ENCODE measurements around the gene CCDC57. TPM values are rescaled to one million over a fixed set of nuclear protein-coding genes. Genes with fewer than 3 reads are reported as not detected.

CCDC57 gene
- total RNA-seq, 1 donor from 2014 or later = 57.9 TPM

DNA sequence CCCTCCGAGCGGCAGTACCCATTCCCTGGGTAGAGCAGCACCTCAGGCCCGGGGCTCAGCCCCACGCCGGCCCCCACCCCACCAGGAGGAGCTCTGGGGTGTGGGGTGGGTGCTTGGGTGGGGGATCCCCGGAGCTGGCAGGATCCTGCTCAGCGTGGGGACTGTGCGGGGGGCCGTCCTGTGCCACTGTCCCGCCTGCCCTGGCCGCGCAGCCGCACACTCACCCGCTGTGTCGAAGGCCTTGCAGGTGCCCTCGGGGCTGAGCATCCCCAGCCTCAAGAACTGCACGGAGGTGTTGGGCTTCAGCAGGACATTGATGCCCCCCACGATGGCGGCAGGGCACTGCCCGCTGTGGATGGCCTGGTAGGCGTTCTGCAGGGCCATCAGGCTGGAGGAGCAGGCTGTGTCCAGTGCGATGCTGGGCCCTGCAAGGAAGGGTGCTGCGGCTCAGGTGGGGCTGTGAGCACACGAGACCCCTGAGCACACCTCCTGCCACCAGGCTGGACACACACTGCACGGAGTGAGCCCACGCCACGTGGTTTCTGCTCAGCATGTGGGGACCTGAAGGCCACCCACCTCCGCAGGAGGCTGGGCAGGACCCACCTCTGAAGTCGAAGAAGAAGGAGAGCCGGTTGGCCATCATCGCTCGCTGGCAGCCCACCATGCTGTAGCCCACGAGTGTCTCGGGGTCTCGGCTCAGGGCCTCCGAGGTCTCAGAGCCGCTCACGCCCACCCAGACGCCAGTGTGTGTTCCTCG, 119.5 kb downstream of the CCDC57 start:
- TF ChIP-seq, protein P1, sequence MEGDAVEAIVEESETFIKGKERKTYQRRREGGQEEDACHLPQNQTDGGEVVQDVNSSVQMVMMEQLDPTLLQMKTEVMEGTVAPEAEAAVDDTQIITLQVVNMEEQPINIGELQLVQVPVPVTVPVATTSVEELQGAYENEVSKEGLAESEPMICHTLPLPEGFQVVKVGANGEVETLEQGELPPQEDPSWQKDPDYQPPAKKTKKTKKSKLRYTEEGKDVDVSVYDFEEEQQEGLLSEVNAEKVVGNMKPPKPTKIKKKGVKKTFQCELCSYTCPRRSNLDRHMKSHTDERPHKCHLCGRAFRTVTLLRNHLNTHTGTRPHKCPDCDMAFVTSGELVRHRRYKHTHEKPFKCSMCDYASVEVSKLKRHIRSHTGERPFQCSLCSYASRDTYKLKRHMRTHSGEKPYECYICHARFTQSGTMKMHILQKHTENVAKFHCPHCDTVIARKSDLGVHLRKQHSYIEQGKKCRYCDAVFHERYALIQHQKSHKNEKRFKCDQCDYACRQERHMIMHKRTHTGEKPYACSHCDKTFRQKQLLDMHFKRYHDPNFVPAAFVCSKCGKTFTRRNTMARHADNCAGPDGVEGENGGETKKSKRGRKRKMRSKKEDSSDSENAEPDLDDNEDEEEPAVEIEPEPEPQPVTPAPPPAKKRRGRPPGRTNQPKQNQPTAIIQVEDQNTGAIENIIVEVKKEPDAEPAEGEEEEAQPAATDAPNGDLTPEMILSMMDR (IDR thresholded peaks at IDR 0.05) = no peak
- H3K9me3 Mint-ChIP-seq (ENCODE audit: unreplicated experiment) = no peaks in the 10 kb centered on the region
- peaks cover 5% of the 10 kb centered on the region for H3K36me3 Mint-ChIP-seq (ENCODE audit: unreplicated experiment)
- no peaks in the 10 kb centered on the region for H3K27me3 Mint-ChIP-seq (ENCODE audit: unreplicated experiment)
- H3K27ac Mint-ChIP-seq (ENCODE audit: unreplicated experiment) = no peak overlapping the region
- no peak for DNase-seq (ENCODE audit: extremely low spot score, unreplicated experiment)
- H3K4me1 Mint-ChIP-seq (ENCODE audit: unreplicated experiment) = peaks cover 14% of the 10 kb centered on the region
- no peak overlapping the region for H3K4me3 Mint-ChIP-seq (ENCODE audit: unreplicated experiment)

DNA sequence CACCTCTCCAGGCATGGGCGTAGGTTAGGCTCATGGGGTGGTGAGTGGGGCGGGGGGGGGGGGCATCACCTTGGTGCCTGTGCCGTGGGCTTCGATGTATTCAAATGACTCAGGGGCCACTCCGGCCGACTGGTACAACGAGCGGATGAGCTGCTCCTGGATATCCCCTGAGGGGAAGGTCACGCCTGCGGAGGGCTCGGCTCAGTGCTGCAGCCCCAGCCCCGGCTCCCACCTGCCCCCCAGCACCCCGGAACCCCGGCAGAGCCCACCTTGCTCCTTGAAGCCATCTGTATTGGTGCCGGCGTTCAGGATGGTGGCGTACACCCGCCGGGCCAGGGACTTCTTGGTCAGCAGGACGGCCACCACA, 120.0 kb downstream of the CCDC57 start:
- no peaks in the 10 kb centered on the region for H3K27me3 Mint-ChIP-seq (ENCODE audit: unreplicated experiment)
- H3K4me3 Mint-ChIP-seq (ENCODE audit: unreplicated experiment) = no peak overlapping the region
- no peak overlapping the region for H3K27ac Mint-ChIP-seq (ENCODE audit: unreplicated experiment)
- peaks cover 9% of the 10 kb centered on the region for H3K36me3 Mint-ChIP-seq (ENCODE audit: unreplicated experiment)
- no peak for DNase-seq (ENCODE audit: extremely low spot score, unreplicated experiment)
- TF ChIP-seq, protein P1 (IDR thresholded peaks at IDR 0.05) = no peak
- H3K4me1 Mint-ChIP-seq (ENCODE audit: unreplicated experiment) = peaks cover 14% of the 10 kb centered on the region
- no peaks in the 10 kb centered on the region for H3K9me3 Mint-ChIP-seq (ENCODE audit: unreplicated experiment)

- H3K4me1 Mint-ChIP-seq (ENCODE audit: unreplicated experiment) = peaks cover 14% of the 10 kb centered on the region
- TF ChIP-seq, protein P1 (IDR thresholded peaks at IDR 0.05) = no peak
- H3K4me3 Mint-ChIP-seq (ENCODE audit: unreplicated experiment) = no peak overlapping the region
- peaks cover 9% of the 10 kb centered on the region for H3K36me3 Mint-ChIP-seq (ENCODE audit: unreplicated experiment)
- no peaks in the 10 kb centered on the region for H3K9me3 Mint-ChIP-seq (ENCODE audit: unreplicated experiment)
- H3K27ac Mint-ChIP-seq (ENCODE audit: unreplicated experiment) = no peak overlapping the region
- H3K27me3 Mint-ChIP-seq (ENCODE audit: unreplicated experiment) = no peaks in the 10 kb centered on the region
- DNase-seq (ENCODE audit: extremely low spot score, unreplicated experiment) = no peak
Observed at GRCh38 chr17:82092094-82092586, 120.5 kb downstream of the CCDC57 start.

DNA sequence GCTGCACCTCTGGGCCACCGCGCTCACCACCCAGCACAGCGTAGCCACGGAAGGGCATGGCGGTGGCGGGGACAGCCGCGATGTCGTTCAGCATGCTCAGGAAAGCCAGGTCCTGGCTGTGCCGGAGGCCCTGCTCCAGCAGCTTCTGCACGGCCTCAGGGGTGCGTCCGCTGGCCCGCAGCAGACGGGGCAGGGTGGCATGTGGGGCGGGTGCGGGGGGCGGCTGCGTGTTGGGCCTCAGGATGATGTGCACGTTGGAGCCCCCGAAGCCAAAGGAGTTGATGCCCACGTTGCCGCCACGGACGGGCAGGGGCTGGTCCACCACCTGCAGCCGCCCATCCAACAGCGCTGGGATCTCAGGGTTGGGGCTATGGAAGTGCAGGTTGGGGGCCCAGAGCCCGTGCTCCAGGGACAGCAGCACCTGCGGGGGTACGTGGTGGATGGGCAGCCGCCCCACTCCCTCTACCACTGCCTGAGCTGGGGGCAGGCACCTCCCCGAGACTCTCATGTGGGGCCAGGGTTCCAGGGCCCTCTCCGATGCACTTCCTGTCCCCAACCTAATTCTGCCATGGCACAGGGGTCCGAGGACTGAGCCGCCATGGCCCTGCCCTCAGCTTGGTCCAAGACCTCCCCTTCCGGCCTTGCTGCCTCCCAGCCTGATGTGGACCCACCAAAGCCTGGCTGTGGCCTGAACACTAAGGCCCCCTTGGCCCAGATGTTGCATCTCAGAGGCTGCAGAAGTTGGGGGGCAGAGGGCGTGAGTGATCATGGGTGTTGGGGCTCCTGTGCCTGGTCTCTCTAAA, 121.2 kb downstream of the CCDC57 start:
- no peaks in the 10 kb centered on the region for H3K9me3 Mint-ChIP-seq (ENCODE audit: unreplicated experiment)
- peaks cover 10% of the 10 kb centered on the region for H3K4me1 Mint-ChIP-seq (ENCODE audit: unreplicated experiment)
- DNase-seq (ENCODE audit: extremely low spot score, unreplicated experiment) = no peak
- H3K27me3 Mint-ChIP-seq (ENCODE audit: unreplicated experiment) = no peaks in the 10 kb centered on the region
- no peak overlapping the region for H3K27ac Mint-ChIP-seq (ENCODE audit: unreplicated experiment)
- TF ChIP-seq, protein P1 (IDR thresholded peaks at IDR 0.05) = no peak
- H3K36me3 Mint-ChIP-seq (ENCODE audit: unreplicated experiment) = peaks cover 9% of the 10 kb centered on the region
- no peak overlapping the region for H3K4me3 Mint-ChIP-seq (ENCODE audit: unreplicated experiment)
